HCT116 (cell line): ENCODE results near the gene EXD3. TPM values are rescaled to one million over a fixed set of nuclear protein-coding genes. Genes with fewer than 3 reads are reported as not detected.

Source experiments
- ATAC-seq: fragments of 200-7000 bp; cut with Tn5 transposase; 2 replicates; pipeline ENCODE4 v1.9.1; 2020; ENCODE audit warnings: mild to moderate bottlenecking, moderate library complexity
- BruUV-seq: library from RNA; stranded (reverse); fragments of 400-500 nt; replicated peaks from 2 replicates; lab custom pipeline; 2021; lab: Mats Ljungman, UMichigan
- CTCF ChIA-PET: fragments of 300-600 bp; sonication (Branson Sonifier 250); formaldehyde crosslinking; loops from one replicate; lab custom pipeline; 2021; ENCODE audit warnings: antibody characterized with exemption; lab: Charles Lee
- POLR2A ChIA-PET: fragments of 300-600, 350-600 bp; sonication (Branson Sonifier 250); formaldehyde crosslinking; loops from one replicate; lab custom pipeline; 2021; ENCODE audit warnings: antibody characterized with exemption; lab: Charles Lee
- RAD21 ChIA-PET, 2 experiments: fragments of 300-600 bp; sonication (Branson Sonifier 250); formaldehyde crosslinking; loops; one replicate each; lab custom pipeline; 2023; ENCODE audit warnings: low total read pairs in 2 of 2; ENCODE audit not compliant: uncharacterized antibody in 2 of 2, unreplicated experiment in 2 of 2, low non-redundant PET in 1 of 2; lab: Charles Lee
- DNase-seq: peaks from one replicate; pipeline ENCODE4 v3.0.0-alpha.2; 2010; ENCODE audit warnings: low read depth, low spot score
- H2AFZ ChIP-seq: fragments of 200-600 bp; shearing (Covaris generic), sonication (generic); 2 replicates; pipeline ENCODE4 v1.6.1; 2017; ENCODE audit warnings: low read depth, mixed run types, mixed read lengths, antibody characterized with exemption, low read length; ENCODE audit not compliant: poor library complexity, severe bottlenecking
- H3K27ac ChIP-seq: 2 replicates; pipeline ENCODE4 v1.5.1; 2012; ENCODE audit warnings: low read depth, low read length
- H3K27me3 ChIP-seq: fragments of 200-600 bp; sonication (generic); 2 replicates; pipeline ENCODE4 v1.6.1; 2016; ENCODE audit warnings: mixed run types, low read length, mixed read lengths; ENCODE audit not compliant: insufficient read depth
- H3K36me3 ChIP-seq, 2 experiments: fragments of 200-500 bp in 1 of 2; fragments of 200-600 bp in 1 of 2; sonication (Bioruptor generic) in 1 of 2; sonication (generic) in 1 of 2; 2 replicates each; pipeline versions ENCODE4 v1.5.1 to v1.6.1; 2014 to 2016; ENCODE audit warnings: low read length in 2 of 2, inconsistent platforms in 1 of 2, mixed read lengths in 1 of 2, mixed run types in 1 of 2; ENCODE audit not compliant: insufficient read depth in 2 of 2, control insufficient read depth in 1 of 2
- H3K4me1 ChIP-seq, 2 experiments: fragments of 200-600 bp in 1 of 2; sonication (generic) in 1 of 2; 2 replicates each; pipeline versions ENCODE4 v1.5.1 to v1.6.1; 2012 to 2017; ENCODE audit warnings: low read length in 2 of 2, inconsistent platforms in 1 of 2, mild to moderate bottlenecking in 1 of 2, mixed read lengths in 1 of 2, mixed run types in 1 of 2, moderate library complexity in 1 of 2; ENCODE audit not compliant: insufficient read depth in 2 of 2, control insufficient read depth in 1 of 2
- H3K4me2 ChIP-seq: fragments of 200-600 bp; sonication (generic); 2 replicates; pipeline ENCODE4 v1.6.1; 2017; ENCODE audit warnings: mixed run types, low read length, mixed read lengths
- H3K4me3 ChIP-seq, 2 experiments: fragments of 200-600 bp in 1 of 2; sonication (generic) in 1 of 2; replicated peaks in 1 of 2; 2 replicates each; pipeline ENCODE4 v1.5.1; 2011 to 2016; ENCODE audit warnings: low read length in 2 of 2, control low read depth in 1 of 2, low read depth in 1 of 2, mild to moderate bottlenecking in 1 of 2, mixed read lengths in 1 of 2, mixed run types in 1 of 2
- H3K79me2 ChIP-seq: fragments of 200-600 bp; sonication (generic); 2 replicates; pipeline ENCODE4 v1.6.1; 2017; ENCODE audit warnings: mild to moderate bottlenecking, mixed run types, low read length, moderate library complexity, mixed read lengths; ENCODE audit not compliant: insufficient read depth
- H3K9ac ChIP-seq: fragments of 200-600 bp; sonication (generic); 2 replicates; pipeline ENCODE4 v1.6.1; 2016; ENCODE audit warnings: low read length, mixed read lengths
- H3K9me2 ChIP-seq: fragments of 200-600 bp; sonication (generic), shearing (Covaris generic); 2 replicates; pipeline ENCODE4 v1.6.1; 2017; ENCODE audit warnings: mixed run types, mild to moderate bottlenecking, moderate library complexity; ENCODE audit not compliant: insufficient read depth
- H3K9me3 ChIP-seq, 2 experiments: fragments of 200-500 bp in 1 of 2; fragments of 200-600 bp in 1 of 2; sonication (Bioruptor generic) in 1 of 2; sonication (generic) in 1 of 2; 2 replicates each; pipeline ENCODE4 v1.6.1; 2014 to 2017; ENCODE audit warnings: low read length in 2 of 2, mixed read lengths in 2 of 2, inconsistent platforms in 1 of 2, low read depth in 1 of 2, mild to moderate bottlenecking in 1 of 2, mixed run types in 1 of 2, moderate library complexity in 1 of 2; ENCODE audit not compliant: control insufficient read depth in 1 of 2, insufficient read depth in 1 of 2
- H4K20me1 ChIP-seq: fragments of 200-600 bp; sonication (generic), shearing (Covaris generic); 2 replicates; pipeline ENCODE4 v1.6.1; 2017; ENCODE audit warnings: mixed run types, mild to moderate bottlenecking, moderate library complexity; ENCODE audit not compliant: insufficient read depth
- CBX3 ChIP-seq: IDR thresholded peaks from 2 replicates; pipeline ENCODE4 v1.6.1; 2012; ENCODE audit warnings: low read depth
- CEBPB ChIP-seq: IDR thresholded peaks from 2 replicates; pipeline ENCODE4 v1.6.1; 2012; ENCODE audit warnings: low read depth
- EGR1 ChIP-seq: IDR thresholded peaks from 2 replicates; pipeline ENCODE4 v1.6.1; 2012; ENCODE audit warnings: low read depth
- ELF1 ChIP-seq: IDR thresholded peaks from 2 replicates; pipeline ENCODE4 v1.6.1; 2012; ENCODE audit warnings: low read depth, borderline replicate concordance
- EZH2 ChIP-seq: fragments of 200-600 bp; sonication (generic); IDR thresholded peaks from 2 replicates; pipeline ENCODE4 v1.6.1; 2017; ENCODE audit warnings: antibody characterized with exemption, mixed run types
- FOSL1 ChIP-seq: IDR thresholded peaks from 2 replicates; pipeline ENCODE4 v1.6.1; 2012; ENCODE audit warnings: low read depth
- MAX ChIP-seq: IDR thresholded peaks from 2 replicates; pipeline ENCODE4 v1.6.1; 2012
- POLR2A ChIP-seq: IDR thresholded peaks from 2 replicates; pipeline ENCODE4 v1.7.0; 2011; ENCODE audit warnings: borderline replicate concordance; ENCODE audit not compliant: insufficient read depth, insufficient read length; ENCODE audit errors: extremely low read depth
- RAD21 ChIP-seq: IDR thresholded peaks from 2 replicates; pipeline ENCODE4 v1.6.1; 2012; ENCODE audit warnings: low read depth, mild to moderate bottlenecking
- SIN3A ChIP-seq: IDR thresholded peaks from 2 replicates; pipeline ENCODE4 v1.6.1; 2012; ENCODE audit warnings: low read depth
- SP1 ChIP-seq: IDR thresholded peaks from 2 replicates; pipeline ENCODE4 v1.6.1; 2012; ENCODE audit warnings: low read depth
- SRF ChIP-seq: IDR thresholded peaks from 2 replicates; pipeline ENCODE4 v1.6.1; 2012; ENCODE audit warnings: low read depth
- TCF7L2 ChIP-seq: IDR thresholded peaks from 2 replicates; pipeline ENCODE4 v1.7.0; 2011; ENCODE audit warnings: borderline replicate concordance, inconsistent platforms; ENCODE audit not compliant: insufficient read depth, insufficient read length; ENCODE audit errors: extremely low read depth
- YY1 ChIP-seq: IDR thresholded peaks from 2 replicates; pipeline ENCODE4 v1.6.1; 2011; ENCODE audit warnings: low read length, low read depth, moderate library complexity, mild to moderate bottlenecking; ENCODE audit not compliant: insufficient replicate concordance; ENCODE audit errors: extremely low read depth
- ZFX ChIP-seq: fragments of 450-650 bp; IDR thresholded peaks from 2 replicates; pipeline ENCODE4 v1.6.1; 2017
- ZNF274 ChIP-seq: fragments of 200-500 bp; sonication (Bioruptor generic); IDR thresholded peaks from 2 replicates; pipeline ENCODE4 v1.6.1; 2014; ENCODE audit warnings: mild to moderate bottlenecking, low read depth, low read length, inconsistent platforms
- intact Hi-C: fragments of 100-400 bp; cut with micrococcal nuclease; formaldehyde crosslinking; loops from 2 replicates; pipeline ENCODE4 v1.10.0; 2022
- total RNA-seq: library from RNA; stranded (reverse); gene quantifications from one replicate; pipeline ENCODE4 v1.2.1, GENCODE V29; 2021; ENCODE audit not compliant: unreplicated experiment
- TF ChIP-seq, protein P1 (sequence below): IDR thresholded peaks from 2 replicates; pipeline ENCODE4 v1.6.1; 2012; ENCODE audit warnings: low read depth

EXD3 gene
- total RNA-seq, 1 experiment from 2014 or later = 25.4 TPM

DNA sequence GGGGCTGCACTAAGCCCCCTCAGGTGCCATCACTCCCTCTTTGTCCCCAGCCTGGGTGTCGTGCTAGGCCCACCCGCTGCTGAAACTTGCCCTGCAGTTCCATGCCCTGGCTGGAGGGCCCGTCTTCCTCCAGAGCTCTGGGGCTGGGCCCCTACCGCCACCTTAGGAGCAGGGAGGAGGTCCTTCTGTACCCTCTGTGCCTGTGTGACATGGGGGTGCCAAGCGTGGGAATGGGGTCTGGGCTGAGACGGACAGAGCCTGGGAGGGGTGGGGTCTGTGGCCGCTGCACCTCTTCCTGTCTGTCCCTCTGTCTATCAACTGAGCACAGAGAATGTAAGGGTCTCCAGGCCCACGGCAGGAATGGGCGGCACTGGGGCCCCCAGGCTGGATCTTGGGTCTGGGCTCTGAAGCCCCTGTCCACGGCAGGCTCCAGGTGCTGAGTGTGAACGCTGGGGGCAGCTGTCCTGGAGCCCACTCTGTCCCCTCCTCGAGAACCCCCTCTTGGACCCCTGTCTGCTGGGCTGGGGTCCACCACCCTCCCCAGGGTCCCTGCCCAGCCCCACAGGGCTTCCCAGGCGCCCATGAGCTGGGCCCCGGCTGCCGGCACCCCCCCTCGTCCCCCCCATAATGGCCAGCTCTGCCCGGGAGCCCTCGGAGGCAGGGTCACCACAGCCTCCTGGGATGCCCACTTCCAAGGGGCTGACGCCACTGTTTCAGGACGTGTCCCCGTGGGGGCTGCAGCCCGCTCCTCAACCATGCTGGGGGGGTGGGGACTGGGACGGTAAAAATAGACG is 105.0 kb downstream of the EXD3 start:
- Histone ChIP-seq H3K79me2 (no peaks in the 10 kb centered on the region), H4K20me1 (no peaks in the 10 kb centered on the region), H2AFZ (no peak overlapping the region), H3K36me3 (no peaks in the 10 kb centered on the region), H3K4me3 (no peak overlapping the region), H3K9ac (no peak overlapping the region), H3K9me3 (no peaks in the 10 kb centered on the region), H3K27me3 (no peaks in the 10 kb centered on the region), H3K9me2 (no peaks in the 10 kb centered on the region), H3K4me2 (no peak overlapping the region), H3K4me1 (peaks cover 10 to 26% of the 10 kb centered on the region in 2 experiments; a peak in 3 of 4 replicates), H3K27ac (no peak overlapping the region)
- RAD21 ChIA-PET = no interaction called here
- ATAC-seq (no peak), DNase-seq (no peak)
- POLR2A ChIA-PET = interaction anchor here (0.6 kb wide), 1 partner anchor 123 kb away, joined by 3 read pairs; the partner anchor contains the start of gene ENTPD8
- intact Hi-C loops = no loop called here
- TF ChIP-seq MAX (no peak), POLR2A (no peak), SIN3A (no peak), FOSL1 (no peak), CBX3 (no peak), SP1 (no peak), ZFX (no peak), EZH2 (no peak), YY1 (no peak), CEBPB (no peak), TCF7L2 (no peak), ELF1 (no peak), RAD21 (no peak), EGR1 (no peak), ZNF274 (no peak), SRF (no peak)
- TF ChIP-seq, protein P1, sequence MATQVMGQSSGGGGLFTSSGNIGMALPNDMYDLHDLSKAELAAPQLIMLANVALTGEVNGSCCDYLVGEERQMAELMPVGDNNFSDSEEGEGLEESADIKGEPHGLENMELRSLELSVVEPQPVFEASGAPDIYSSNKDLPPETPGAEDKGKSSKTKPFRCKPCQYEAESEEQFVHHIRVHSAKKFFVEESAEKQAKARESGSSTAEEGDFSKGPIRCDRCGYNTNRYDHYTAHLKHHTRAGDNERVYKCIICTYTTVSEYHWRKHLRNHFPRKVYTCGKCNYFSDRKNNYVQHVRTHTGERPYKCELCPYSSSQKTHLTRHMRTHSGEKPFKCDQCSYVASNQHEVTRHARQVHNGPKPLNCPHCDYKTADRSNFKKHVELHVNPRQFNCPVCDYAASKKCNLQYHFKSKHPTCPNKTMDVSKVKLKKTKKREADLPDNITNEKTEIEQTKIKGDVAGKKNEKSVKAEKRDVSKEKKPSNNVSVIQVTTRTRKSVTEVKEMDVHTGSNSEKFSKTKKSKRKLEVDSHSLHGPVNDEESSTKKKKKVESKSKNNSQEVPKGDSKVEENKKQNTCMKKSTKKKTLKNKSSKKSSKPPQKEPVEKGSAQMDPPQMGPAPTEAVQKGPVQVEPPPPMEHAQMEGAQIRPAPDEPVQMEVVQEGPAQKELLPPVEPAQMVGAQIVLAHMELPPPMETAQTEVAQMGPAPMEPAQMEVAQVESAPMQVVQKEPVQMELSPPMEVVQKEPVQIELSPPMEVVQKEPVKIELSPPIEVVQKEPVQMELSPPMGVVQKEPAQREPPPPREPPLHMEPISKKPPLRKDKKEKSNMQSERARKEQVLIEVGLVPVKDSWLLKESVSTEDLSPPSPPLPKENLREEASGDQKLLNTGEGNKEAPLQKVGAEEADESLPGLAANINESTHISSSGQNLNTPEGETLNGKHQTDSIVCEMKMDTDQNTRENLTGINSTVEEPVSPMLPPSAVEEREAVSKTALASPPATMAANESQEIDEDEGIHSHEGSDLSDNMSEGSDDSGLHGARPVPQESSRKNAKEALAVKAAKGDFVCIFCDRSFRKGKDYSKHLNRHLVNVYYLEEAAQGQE = no peak
- CTCF ChIA-PET = interaction anchor here (1.4 kb wide), 1 partner anchor 16 kb away, joined by 4 read pairs; the partner anchor contains the start of gene NRARP
- no TSS peak for BruUV-seq
